Measurements from ENCODE around the gene NFKBIZ.
"Not testable (repeated sequence)": the region's sequence is repeated elsewhere in the genome, so short reads cannot be mapped to it uniquely, and the experiment has no call there.

The NFKBIZ gene

DNA sequence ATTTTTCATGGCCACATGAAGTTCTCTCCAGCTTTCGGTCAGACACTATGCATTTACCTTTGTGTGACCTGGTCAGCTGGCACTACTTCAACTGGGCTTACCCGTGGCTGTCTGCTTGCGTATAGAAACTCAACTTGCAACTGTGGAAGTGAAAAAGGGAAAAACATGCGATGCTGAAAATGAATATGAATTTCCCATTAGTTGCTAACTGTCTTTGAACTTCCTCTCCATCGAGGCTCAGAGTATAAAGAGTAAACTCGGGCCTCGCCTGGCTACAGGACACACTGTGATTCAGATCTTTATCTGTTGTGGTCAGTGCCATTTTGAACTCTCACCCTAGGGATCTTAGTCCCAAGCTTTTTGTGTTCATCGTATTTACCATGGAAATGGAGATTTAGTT is 26.8 kb downstream of the NFKBIZ start:
- no peak for DNase-seq (ENCODE audit: low spot score)

DNA sequence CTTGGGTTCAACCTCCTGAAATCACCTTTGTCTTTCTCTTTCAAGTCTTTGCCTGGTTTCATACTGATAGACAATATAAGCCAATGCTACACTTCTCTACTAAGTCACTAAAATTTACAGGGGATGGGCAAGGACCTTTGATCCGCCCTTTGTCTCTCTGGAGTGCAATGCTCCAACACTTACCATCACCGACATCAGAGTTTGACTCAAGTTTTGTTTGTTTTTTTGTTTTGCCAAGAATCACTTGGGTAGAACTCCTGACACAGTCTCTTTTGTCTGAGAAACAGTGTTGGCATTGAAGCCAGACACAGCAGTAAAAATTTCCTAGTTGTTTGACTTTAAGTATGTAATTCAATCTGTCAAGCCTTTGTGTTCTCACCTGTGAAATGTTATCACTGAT is 29.3 kb downstream of the NFKBIZ start:
- DNase-seq (ENCODE audit: low spot score) = no peak

DNA sequence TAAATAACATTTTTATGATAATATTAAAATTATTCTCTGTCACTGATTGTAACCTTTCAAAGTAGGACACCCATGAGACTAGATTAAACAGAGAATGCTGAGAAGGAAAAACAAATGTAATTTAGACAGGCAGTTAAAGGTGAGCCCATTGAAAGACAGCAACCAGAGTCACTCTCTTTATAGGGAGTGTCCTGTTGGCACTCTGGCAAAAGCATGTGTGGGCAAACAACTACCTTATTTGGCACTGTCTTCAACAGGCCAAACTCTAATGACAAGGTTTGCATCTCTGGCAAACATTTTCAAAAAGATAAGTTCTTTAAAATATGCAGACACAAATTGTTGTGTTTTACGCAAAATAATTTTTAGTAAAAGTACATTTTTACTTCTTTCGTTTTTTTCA is 29.8 kb downstream of the NFKBIZ start:
- no peak for DNase-seq (ENCODE audit: low spot score)

DNA sequence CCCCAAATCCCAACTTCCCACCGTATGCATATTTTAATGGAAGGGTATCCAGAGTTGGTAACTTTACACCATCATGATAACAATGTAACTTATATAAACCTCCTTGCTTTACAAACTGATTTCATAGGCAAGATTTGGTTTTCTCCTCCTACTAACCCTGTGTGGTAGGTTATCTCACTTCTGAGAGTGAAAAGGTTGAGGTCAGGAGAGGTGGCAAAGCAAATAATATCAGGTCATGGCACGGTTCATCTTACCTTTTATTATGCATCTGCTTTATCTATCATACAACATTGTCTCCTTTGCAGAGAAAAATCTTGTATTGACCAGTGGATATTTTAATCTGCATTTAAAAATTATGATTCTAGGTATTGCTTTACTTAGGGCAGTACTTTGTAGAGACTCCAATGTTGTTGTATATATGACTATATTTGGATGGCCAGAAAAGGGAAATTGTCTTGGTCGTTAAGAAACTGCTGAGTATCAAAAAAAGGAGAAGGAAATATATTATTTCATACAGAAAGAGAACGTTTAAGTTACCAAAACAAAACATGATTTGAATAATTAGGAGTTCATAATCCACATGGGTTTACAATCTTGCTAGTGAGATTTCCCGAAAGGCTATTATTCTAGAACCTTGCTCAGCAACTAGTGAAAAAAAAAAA is 30.4 kb downstream of the NFKBIZ start:
- no peak for DNase-seq (ENCODE audit: low spot score)

DNA sequence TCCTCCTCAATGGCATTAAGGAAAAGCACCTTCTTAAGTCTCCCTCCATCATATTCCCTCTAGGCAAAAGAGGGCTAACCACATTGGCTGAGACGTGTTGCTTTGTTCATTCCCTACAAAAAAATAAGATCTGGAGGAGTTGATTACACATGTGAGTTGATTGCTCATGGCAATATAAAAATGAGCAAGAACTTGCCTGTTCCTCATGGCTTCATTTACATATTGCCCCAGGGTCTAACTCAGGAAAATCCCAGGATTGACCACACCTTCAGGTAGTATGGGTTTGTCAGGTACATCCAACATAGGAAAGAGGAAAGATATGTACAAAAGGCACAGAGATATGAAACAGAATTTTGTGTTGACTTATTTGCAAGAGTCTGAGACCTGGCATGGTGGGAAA is 35.5 kb downstream of the NFKBIZ start:
- no peak for DNase-seq (ENCODE audit: low spot score)

DNA sequence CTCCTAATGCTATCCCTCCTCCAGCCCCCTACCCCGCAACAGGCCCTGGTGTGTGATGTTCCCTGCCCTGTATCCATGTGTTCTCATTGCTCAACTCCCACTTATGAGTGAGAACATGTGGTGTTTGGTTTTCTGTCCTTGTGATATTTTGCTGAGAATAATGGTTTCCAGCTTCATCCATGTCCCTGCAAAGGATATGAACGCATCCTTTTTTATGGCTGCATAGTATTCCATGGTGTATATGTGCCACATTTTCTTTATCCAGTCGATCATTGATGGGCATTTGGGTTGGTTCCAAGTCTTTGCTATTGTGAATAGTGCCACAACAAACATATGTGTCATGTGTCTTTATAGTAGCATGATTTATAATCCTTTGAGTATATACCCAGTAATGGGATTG is 36.3 kb downstream of the NFKBIZ start:
- DNase-seq (ENCODE audit: low spot score) = not testable (repeated sequence)

DNA sequence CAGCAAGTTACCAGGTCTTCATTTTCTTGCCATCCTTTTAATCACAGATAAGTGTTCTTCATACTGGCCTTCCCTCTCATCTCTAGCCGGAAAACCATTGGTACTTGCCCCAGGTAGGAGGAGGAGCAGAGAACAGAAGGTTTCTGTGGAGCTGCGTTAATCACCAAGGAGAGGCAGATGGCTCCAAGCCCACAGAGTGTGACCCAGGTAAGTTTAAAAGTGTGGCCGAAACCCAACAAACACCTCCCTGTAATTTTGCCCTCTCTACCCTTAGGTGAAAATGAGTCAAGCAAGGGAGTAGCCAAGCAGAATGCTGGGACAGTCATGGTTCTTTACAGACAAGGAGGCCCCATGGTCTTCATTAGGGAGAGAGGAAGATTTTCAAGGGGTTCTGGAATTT is 37.3 kb downstream of the NFKBIZ start:
- no peak for DNase-seq (ENCODE audit: low spot score)

DNA sequence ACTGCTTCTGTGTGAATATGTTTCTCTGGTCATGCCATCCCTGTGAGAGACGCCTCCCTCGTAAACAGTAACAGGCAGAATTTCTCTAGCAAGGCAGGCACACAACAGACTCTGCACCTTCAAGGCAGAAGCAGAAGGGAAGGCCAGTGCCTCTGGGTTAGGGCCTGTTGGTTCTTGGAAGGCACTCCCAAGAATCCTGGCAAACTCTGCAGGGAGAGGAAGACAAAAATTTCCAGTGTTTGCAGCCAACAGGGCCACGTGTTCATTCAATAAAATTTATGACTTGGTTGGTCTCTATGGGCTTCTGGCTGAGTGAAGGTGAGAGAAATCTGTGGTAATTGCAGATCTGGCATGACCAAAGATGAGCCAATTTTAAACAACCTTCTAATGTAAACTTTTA is 39.3 kb downstream of the NFKBIZ start:
- no peak for DNase-seq (ENCODE audit: low spot score)

DNA sequence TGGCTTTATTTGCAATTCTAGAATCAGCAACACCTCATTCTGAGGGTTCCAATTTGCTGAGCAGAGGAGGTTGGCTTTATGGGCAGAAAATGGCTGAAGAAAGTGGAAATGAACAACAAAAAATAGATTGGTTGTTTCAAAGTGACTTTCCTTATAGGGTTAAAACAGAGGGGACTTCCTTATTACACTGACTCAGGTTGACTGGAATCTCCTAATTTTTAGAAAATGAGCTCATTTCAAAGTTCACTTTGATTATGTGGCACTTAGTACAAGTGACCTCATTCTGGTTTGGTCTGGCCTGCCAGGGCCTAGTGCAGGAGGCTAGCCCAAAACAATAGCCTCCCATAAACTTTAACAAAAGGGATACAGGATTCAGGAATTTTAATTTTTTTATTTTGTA is 41.4 kb downstream of the NFKBIZ start:
- no peak for DNase-seq (ENCODE audit: low spot score)

DNA sequence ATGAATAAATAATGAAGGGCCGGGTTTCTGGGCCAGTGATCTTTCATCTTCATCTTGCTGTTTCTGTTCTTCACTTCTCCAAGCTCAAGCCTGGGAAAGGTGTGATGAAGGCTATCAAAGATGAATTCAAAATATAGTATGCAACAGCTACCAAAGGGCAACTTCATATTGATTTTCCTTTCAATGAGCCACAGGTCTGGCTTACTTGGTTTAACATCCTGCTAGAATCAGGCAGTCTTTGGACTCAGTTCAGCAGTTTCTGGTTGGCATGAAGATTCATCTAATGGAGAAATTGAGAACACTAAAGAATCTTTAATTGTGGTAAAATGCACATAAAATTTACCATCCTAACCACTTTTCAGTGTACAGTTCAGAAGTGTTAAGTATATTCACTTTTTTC is 43.3 kb downstream of the NFKBIZ start:
- DNase-seq (ENCODE audit: low spot score) = no peak

DNA sequence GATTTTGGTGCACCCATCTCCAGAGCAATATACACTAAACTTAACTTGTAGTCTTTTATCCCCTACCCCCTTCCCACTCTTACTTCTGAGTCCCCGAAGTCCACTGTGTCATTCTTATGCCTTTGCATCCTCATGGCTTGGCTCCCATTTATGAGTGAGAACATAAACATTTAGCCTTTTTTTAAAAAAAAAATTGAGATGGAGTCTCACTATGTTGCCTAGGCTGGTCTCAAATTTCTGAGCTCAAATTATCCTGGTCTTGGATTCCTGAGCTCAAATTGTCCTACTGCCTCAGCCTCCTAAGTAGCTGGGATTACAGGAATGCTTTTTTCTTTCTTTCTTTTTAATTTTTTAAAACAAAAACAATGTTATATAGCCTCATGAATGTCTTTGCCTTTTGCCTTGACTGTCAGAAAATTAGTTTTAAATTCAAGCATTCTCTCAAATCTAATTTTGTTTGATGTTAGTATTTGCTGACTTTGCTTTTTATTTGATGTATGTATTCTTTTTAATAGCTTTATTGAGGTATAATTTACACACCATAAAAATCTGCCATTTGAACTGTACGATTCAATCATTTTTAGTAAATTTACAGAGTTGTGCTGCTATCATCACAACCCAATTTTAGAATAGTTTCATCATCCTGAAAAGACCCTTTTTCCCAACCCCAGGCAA is 46.9 kb downstream of the NFKBIZ start:
- DNase-seq (ENCODE audit: low spot score) = no peak

DNA sequence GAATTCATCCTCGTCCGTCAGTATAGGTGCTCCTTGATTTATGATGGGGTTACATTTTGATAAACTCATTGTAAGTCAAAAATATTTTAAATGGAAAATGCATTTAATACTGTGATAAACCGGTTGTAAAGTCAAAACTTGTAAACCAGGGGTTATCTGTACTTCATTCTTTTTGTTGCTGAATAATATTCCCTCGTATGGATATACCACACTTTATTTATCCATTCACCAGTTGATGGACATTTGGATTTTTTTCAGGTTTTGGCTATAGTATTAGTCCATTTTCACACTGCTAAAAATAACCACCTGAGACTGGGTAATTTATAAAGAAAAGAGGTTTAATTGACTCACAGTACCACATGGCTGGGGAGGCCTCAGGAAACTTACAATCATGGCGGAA is 47.7 kb downstream of the NFKBIZ start:
- DNase-seq (ENCODE audit: low spot score) = no peak

DNA sequence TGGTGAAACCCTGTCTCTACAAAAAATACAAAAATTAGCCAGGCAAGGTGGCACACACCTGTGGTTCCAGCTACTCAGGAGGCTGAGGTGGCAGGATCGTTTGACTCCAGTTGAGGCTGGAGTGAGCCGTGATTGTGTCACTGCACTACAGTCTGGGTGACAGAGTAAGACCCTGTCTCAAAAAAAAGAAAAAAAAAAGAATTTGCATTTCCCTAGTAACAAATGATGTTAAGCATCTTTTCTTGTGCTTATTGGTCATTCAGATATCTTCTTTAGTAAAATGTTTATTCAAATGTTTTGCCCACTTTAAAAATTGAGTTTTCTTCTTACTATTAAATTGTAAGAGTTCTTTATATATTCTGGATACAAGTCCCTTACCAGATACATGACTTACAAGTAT is 48.7 kb downstream of the NFKBIZ start:
- no peak for DNase-seq (ENCODE audit: low spot score)

DNA sequence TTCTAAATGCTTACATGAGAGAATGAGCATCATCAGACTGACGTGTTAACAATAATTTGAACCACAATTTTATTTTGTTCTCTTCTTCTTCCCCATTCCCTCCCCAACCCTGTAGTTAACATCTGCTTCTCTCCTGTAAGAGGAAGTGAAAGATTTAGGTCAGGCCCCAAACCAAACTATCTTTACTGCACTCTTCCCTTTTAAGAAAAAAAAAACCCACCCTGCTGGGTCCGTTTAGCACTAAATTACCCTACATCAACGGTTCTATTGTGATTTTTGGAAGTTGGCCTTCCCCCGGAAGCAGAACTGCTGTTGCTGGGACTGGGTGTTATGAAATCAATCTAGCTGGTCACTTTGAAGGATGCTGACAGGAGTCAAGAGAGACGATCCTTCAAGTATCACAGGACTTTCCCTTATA is 49.4 kb downstream of the NFKBIZ start:
- no peak for DNase-seq (ENCODE audit: low spot score)

DNA sequence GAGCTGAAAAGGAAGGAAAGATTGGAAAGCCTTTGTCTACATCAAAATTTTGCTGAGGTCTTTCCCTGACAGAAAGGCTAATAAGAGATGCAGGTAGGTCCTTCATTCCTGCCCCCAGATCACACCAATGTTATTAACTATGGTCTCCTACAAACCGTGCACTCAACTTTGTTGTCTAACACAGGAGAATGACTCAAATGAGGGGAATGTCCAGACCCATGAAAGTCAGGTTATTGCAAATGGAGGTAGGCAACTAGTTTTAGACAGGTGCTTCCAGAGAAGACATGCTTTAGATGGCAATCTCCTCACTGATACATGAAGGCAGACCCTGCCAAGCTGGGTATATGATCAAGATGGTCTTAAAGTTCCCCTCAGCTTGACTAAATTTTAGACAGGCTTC is 51.0 kb downstream of the NFKBIZ start:
- no peak for DNase-seq (ENCODE audit: low spot score)

DNA sequence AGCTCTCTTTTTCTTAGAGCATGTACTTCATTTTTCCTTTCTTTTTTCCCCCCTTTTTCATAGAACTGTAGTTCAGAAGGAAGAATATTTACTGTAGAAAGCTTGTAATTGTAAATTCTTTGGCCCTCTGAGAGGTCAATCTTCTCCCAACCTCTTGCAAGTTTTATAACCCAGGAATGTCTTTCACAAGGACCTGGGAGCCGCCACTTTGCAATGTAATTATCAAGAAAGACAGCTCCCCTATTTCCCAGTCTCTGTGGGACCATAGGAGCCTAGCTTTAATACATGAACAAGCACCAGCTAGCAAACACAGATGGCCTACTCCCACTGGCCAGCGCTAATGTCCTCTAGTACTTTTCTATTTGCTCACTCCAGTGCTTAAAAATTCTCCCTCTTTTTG is 51.4 kb downstream of the NFKBIZ start:
- DNase-seq (ENCODE audit: low spot score) = no peak

DNA sequence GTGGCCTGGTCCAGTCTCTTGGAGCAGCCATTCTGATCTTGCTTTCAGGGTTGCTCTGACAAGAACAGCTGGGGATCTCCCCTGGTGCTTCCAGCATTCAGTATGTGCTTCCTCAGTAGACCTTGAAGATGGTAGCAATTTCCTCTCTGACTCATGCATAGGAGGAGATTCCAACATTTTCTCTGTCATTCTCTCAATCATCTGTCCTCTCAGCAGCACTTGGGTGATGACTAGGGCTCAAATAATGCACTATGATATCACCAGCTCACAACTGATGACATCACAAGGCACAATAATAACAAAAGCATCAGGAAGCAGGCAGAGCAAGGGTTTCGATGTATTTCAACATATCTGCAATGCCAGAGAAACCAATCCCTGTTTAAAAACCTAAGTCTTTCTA is 52.7 kb downstream of the NFKBIZ start:
- no peak for DNase-seq (ENCODE audit: low spot score)

DNA sequence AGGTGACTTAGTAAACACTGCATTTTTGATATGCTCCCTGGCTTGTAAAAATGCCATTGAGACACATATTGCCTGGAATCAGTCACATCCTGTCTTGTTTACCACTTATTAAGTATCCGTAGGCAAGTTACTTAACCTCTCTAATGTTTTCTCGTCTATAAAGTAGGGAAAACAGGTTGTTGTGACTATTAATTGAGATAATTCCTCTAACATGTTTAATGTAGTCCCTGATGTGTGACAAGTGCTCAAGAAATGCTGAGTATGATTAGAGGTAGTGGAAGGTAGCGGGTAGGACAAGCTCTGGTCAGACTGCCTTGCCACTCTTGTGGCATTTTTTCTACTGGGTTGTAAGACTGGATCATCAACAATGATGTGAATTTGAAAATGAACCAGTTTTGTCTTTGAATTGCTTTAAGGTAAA is 54.1 kb downstream of the NFKBIZ start:
- no peak for DNase-seq (ENCODE audit: low spot score)

DNA sequence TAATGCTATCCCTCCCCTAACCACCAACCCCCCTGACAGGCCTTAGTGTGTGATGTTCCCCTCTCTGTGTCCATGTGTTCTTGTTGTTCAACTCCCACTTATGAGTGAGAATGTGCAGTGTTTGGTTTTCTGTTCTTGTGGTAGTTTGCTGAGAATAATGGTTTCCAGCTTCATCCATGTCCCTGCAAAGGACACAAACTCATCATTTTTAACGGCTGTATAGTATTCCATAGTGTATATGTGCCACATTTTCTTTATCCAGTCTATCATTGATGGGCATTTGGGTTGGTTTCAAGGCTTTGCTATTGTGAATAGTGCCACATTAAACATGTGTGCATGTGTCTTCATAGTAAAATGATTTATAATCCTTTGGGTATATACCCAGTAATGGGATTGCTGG is 56.3 kb downstream of the NFKBIZ start:
- DNase-seq (ENCODE audit: low spot score) = not testable (repeated sequence)
